HepG2 (cell line): ENCODE results near the gene ANP32B. TPM values are rescaled to one million over a fixed set of nuclear protein-coding genes. Genes with fewer than 3 reads are reported as not detected.
A peak's percentile ranks its signal among the peaks of the same experiment; 100 is the strongest.

Experiments
- IRF1 ChIP-seq: sonication (generic); formaldehyde crosslinking; IDR thresholded peaks from 2 replicates; pipeline ENCODE4 v1.4.0; 2020; ENCODE audit warnings: low read depth, mild to moderate bottlenecking, missing genetic modification reagents
- KLF12 ChIP-seq: sonication (generic); formaldehyde crosslinking; IDR thresholded peaks from 2 replicates; pipeline ENCODE4 v1.4.0; 2020; ENCODE audit warnings: missing genetic modification reagents, borderline replicate concordance
- MXD4 ChIP-seq: IDR thresholded peaks from 2 replicates; pipeline ENCODE4 v1.6.1; 2016; ENCODE audit warnings: mild to moderate bottlenecking, missing biosample characterization, missing genetic modification reagents
- PRDM10 ChIP-seq: sonication (generic); formaldehyde crosslinking; IDR thresholded peaks from 2 replicates; pipeline ENCODE4 v1.4.0; 2020; ENCODE audit warnings: low read depth, missing genetic modification reagents
- TAF15 ChIP-seq: fragments of 200-400 bp; formaldehyde crosslinking; IDR thresholded peaks from one replicate; pipeline ENCODE4 v1.6.1; 2018; ENCODE audit warnings: mild to moderate bottlenecking, low read depth, low read length; ENCODE audit not compliant: poor library complexity, severe bottlenecking
- ZBTB1 ChIP-seq: sonication (generic); formaldehyde crosslinking; IDR thresholded peaks from 2 replicates; pipeline ENCODE4 v1.4.0; 2020; ENCODE audit warnings: missing genetic modification reagents, borderline replicate concordance
- ZC3H13 ChIP-seq: sonication (generic); formaldehyde crosslinking; IDR thresholded peaks from 2 replicates; pipeline ENCODE4 v1.8.1; 2023; ENCODE audit warnings: mild to moderate bottlenecking, missing genetic modification reagents, moderate library complexity
- ZFP62 ChIP-seq: sonication (generic); formaldehyde crosslinking; IDR thresholded peaks from 2 replicates; pipeline ENCODE4 v1.4.0; 2020; ENCODE audit warnings: missing genetic modification reagents
- ZNF513 ChIP-seq: sonication (generic); formaldehyde crosslinking; conservative IDR thresholded peaks from 2 replicates; pipeline ENCODE4 v1.5.0; 2020; ENCODE audit warnings: missing genetic modification reagents
- ZNF547 ChIP-seq: sonication (generic); formaldehyde crosslinking; IDR thresholded peaks from 2 replicates; pipeline ENCODE4 v1.5.1; 2020; ENCODE audit warnings: mild to moderate bottlenecking, missing genetic modification reagents
- ZNF691 ChIP-seq: sonication (generic); formaldehyde crosslinking; IDR thresholded peaks from 2 replicates; pipeline ENCODE4 v1.4.0; 2020; ENCODE audit warnings: missing genetic modification reagents, low read depth, mild to moderate bottlenecking, borderline replicate concordance
- polyA plus RNA-seq, 8 experiments: library from polyadenylated mRNA; depleted of rRNA in 3 of 8; stranded (reverse) in 7 of 8; unstranded in 1 of 8; fragments of >200 nt; fragmentation: Illumina TruSeq in 4 of 8; extraction: Trizol in 4 of 8; gene quantifications; 2 replicates each; pipeline versions ENCODE4 v1.2.1 to v1.2.3, GENCODE V29; 2011 to 2016; ENCODE audit warnings: low read depth in 4 of 8, missing spikeins in 1 of 8, mixed read lengths in 1 of 8; ENCODE audit not compliant: insufficient read depth in 1 of 8
- total RNA-seq, 5 experiments: library from RNA; depleted of rRNA; stranded (reverse); fragments of >200 nt; fragmentation: Illumina TruSeq; extraction: Trizol; gene quantifications; 2 replicates each; pipeline ENCODE4 v1.2.3, GENCODE V29; 2016; ENCODE audit warnings: low read depth in 1 of 5
- TF ChIP-seq, protein P1 (sequence below): sonication (generic); formaldehyde crosslinking; conservative IDR thresholded peaks from 2 replicates; pipeline ENCODE4 v1.8.0; 2022; ENCODE audit warnings: mild to moderate bottlenecking, moderate library complexity, missing genetic modification reagents

Gene ANP32B
- total and polyA plus RNA-seq, 2 of the 13 experiments (the other 11 are each of a cell fraction or from before 2014, with no cell fraction given), result 22.1 to 37.5 TPM

GRCh38 chr9:97982683-97983588 is at the start of gene ANP32B (continued):
- 0 out of 2 replicates have a peak, but pooled peaks have one; percentile 56 for TF ChIP-seq PRDM10
- TF ChIP-seq TAF15, result no peak
- TF ChIP-seq KLF12 (CRISPR knock-in tag), result 0 out of 2 replicates have a peak, but pooled peaks have one; percentile 70
- TF ChIP-seq ZNF547, result no peak; the same call in 1 of the 2 replicates
- TF ChIP-seq MXD4 (CRISPR knock-in tag), result peak; percentile 52
- TF ChIP-seq ZNF691 (CRISPR knock-in tag), result no peak; the same call in 1 of the 2 replicates
- TF ChIP-seq ZNF513 (CRISPR knock-in tag), result no peak
- TF ChIP-seq, protein P1, sequence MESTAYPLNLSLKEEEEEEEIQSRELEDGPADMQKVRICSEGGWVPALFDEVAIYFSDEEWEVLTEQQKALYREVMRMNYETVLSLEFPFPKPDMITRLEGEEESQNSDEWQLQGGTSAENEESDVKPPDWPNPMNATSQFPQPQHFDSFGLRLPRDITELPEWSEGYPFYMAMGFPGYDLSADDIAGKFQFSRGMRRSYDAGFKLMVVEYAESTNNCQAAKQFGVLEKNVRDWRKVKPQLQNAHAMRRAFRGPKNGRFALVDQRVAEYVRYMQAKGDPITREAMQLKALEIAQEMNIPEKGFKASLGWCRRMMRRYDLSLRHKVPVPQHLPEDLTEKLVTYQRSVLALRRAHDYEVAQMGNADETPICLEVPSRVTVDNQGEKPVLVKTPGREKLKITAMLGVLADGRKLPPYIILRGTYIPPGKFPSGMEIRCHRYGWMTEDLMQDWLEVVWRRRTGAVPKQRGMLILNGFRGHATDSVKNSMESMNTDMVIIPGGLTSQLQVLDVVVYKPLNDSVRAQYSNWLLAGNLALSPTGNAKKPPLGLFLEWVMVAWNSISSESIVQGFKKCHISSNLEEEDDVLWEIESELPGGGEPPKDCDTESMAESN (CRISPR knock-in tag), result 0 out of 2 replicates have a peak, but pooled peaks have one; percentile 38
- TF ChIP-seq ZC3H13, result peak; percentile 75; the same call in 1 of the 2 replicates
- TF ChIP-seq ZFP62 (CRISPR knock-in tag), result no peak
- no peak for TF ChIP-seq ZBTB1 (CRISPR knock-in tag)
- TF ChIP-seq IRF1 (CRISPR knock-in tag), result no peak
- TF ChIP-seq, all 625 proteins: peak for 210
